Activated CD4-positive, alpha-beta T cell treated with anti-CD3 and anti-CD28 coated beads for 24 hours (primary cell): Measurements from ENCODE around the gene TNF.
A peak's percentile ranks its signal among the peaks of the same experiment; 100 is the strongest.
"Not testable (repeated sequence)": the region's sequence is repeated elsewhere in the genome, so short reads cannot be mapped to it uniquely, and the experiment has no call there.

ENCODE experiments used
- DNase-seq, 2 donors: peaks; one replicate each; pipeline ENCODE4 v3.0.0-alpha.2; 2020; ENCODE audit warnings: low read depth in 2 of 2

TNF gene

GRCh38 chr6:31588871-31589650 lies 13.7 kb downstream of the TNF start:
- no peak for DNase-seq

- DNase-seq, result not testable (repeated sequence)
Observed at GRCh38 chr6:31590691-31591090, 15.3 kb downstream of the TNF start.

GRCh38 chr6:31592396-31592771 lies 17.0 kb downstream of the TNF start:
- no peak for DNase-seq

GRCh38 chr6:31597006-31597405 lies 21.6 kb downstream of the TNF start:
- no peak for DNase-seq

- DNase-seq, result no peak
Observed at GRCh38 chr6:31607317-31607716, 32.0 kb downstream of the TNF start.

GRCh38 chr6:31609519-31610406 lies 34.4 kb downstream of the TNF start:
- no peak for DNase-seq

GRCh38 chr6:31610968-31611367 lies 35.6 kb downstream of the TNF start:
- DNase-seq, result no peak

GRCh38 chr6:31614075-31614619 lies 38.8 kb downstream of the TNF start:
- DNase-seq, result no peak

- no peak for DNase-seq
Observed at GRCh38 chr6:31614684-31615578, 39.6 kb downstream of the TNF start, which contains the start of gene AIF1. Gene AIF1 (plus strand): TSS chr6:31615234. CDS start chr6:31615330, 96 bp downstream.

- no peak for DNase-seq
Observed at GRCh38 chr6:31615748-31616147, 40.4 kb downstream of the TNF start.

GRCh38 chr6:31617010-31617409 lies 41.6 kb downstream of the TNF start:
- DNase-seq, result no peak

GRCh38 chr6:31619805-31620585 lies 44.6 kb downstream of the TNF start:
- DNase-seq, result peak; percentile 94 to 96

GRCh38 chr6:31620586-31621319 lies 45.4 kb downstream of the TNF start, which contains the start of gene PRRC2A:
Gene PRRC2A (plus strand): TSS chr6:31620715. CDS start chr6:31622790, 2,075 bp downstream.
- DNase-seq, result peak in 1 of 2 donors; percentile 96

- DNase-seq, result no peak
Observed at GRCh38 chr6:31621320-31621939, 46.1 kb downstream of the TNF start.

GRCh38 chr6:31621991-31622390 lies 46.6 kb downstream of the TNF start:
- DNase-seq, result no peak

GRCh38 chr6:31622684-31623091 lies 47.3 kb downstream of the TNF start:
- DNase-seq, result no peak

- DNase-seq, result no peak
Observed at GRCh38 chr6:31624070-31624469, 48.7 kb downstream of the TNF start.

- DNase-seq, result no peak
Observed at GRCh38 chr6:31626952-31627351, 51.6 kb downstream of the TNF start.

- DNase-seq, result no peak
Observed at GRCh38 chr6:31627690-31628287, 52.4 kb downstream of the TNF start.
